ENCODE results near the gene ZFAND2A. TPM values are rescaled to one million over a fixed set of nuclear protein-coding genes. Genes with fewer than 3 reads are reported as not detected.

Gene ZFAND2A
- total RNA-seq, 1 experiment from 2014 or later = 19.1 TPM

DNA sequence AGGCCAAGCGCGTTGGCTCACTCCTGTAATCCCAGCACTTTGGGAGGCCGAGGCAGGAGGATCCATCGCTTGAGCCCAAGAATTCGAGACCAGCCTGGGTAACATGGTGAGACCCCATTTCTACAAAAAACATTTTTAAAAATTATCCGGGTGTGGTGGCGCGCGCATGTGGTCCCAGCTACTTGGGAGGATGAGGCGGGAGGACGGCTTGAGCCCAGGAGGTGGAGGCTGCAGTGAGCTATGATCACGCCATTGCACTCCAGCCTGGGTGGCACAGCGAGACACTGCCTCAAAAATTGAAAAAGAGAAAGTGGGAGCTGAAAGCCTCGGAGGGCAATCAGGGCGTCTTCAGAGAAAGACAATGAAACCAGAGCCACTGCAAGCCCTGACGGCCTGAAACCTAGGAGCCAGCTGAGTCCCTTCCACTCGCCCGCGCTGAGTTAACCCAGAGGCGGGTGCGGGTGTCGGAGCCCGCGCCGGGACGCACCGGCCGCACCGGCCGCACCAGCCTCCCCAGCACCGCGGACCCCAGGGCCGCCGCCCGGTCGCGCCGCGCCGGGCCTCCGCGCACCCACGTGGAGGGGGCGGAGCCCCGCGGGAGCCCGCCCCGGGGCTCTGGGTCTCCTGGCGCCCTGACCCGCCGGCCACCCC lies 22.4 kb downstream of the ZFAND2A start:
- H4K20me1 ChIP-seq (ENCODE audit: insufficient read depth) = no peaks in the 10 kb centered on the region
- H3K9me3 ChIP-seq (ENCODE audit: control insufficient read depth in 1 of 2, insufficient read depth in 1 of 2, low read depth in 1 of 2, low read length in 2 of 2) = no peaks in the 10 kb centered on the region
- H3K79me2 ChIP-seq (ENCODE audit: insufficient read depth, low read length) = peaks cover 27% of the 10 kb centered on the region
- H3K4me3 ChIP-seq (replicated peaks in 1 of 2; ENCODE audit: low read depth in 1 of 2, low read length in 2 of 2) = peak overlapping the region; percentile 75 to 82
- DNase-seq (ENCODE audit: low read depth, low spot score) (no peak), ATAC-seq (peak; percentile 74)
- peak overlapping the region; percentile 86 for H3K9ac ChIP-seq (ENCODE audit: low read length)
- no peaks in the 10 kb centered on the region for H3K36me3 ChIP-seq (ENCODE audit: control insufficient read depth in 1 of 2, insufficient read depth in 2 of 2, low read length in 2 of 2)
- H3K27me3 ChIP-seq (ENCODE audit: insufficient read depth, low read length) = no peaks in the 10 kb centered on the region
- no TSS peak for BruUV-seq (replicated peaks)
- TF ChIP-seq SRF (IDR thresholded peaks at IDR 0.05; ENCODE audit: low read depth) (no peak), ZFX (IDR thresholded peaks at IDR 0.05) (peak; percentile 43; the same call in 1 of the 2 replicates), CTCF (IDR thresholded peaks at IDR 0.05 in 2 of 3, conservative IDR thresholded peaks at IDR 0.05 in 1 of 3; ENCODE audit: borderline replicate concordance in 1 of 3, insufficient read depth in 1 of 3, low read depth in 2 of 3, low read length in 2 of 3) (no peak), POLR2A (IDR thresholded peaks at IDR 0.05; ENCODE audit: borderline replicate concordance, extremely low read depth, insufficient read depth, insufficient read length) (no peak), ZNF274 (IDR thresholded peaks at IDR 0.05; ENCODE audit: low read depth, low read length) (no peak), EGR1 (IDR thresholded peaks at IDR 0.05; ENCODE audit: low read depth) (no peak)
- RAD21 ChIA-PET (ENCODE audit: low non-redundant PET in 1 of 2, low total read pairs in 2 of 2, uncharacterized antibody in 2 of 2, unreplicated experiment in 2 of 2) = interaction anchor here (0.6 to 0.9 kb wide), 2 partner anchors 17 to 114 kb away, joined by 3 to 4 read pairs; no protein-coding TSS in a partner anchor
- H2AFZ ChIP-seq (ENCODE audit: low read depth, low read length, poor library complexity, severe bottlenecking) = no peak overlapping the region
- intact Hi-C loops (cut with micrococcal nuclease) = loop anchor here (5.0 kb wide), 2 partner anchors 50 to 145 kb away; partner anchors contain the start of gene GPER1
- H3K4me1 ChIP-seq (ENCODE audit: control insufficient read depth in 1 of 2, insufficient read depth in 2 of 2, low read length in 2 of 2) = peaks cover 0 to 20% of the 10 kb centered on the region in 2 experiments; a peak in 2 of 4 replicates
- H3K9me2 ChIP-seq (ENCODE audit: insufficient read depth) = no peaks in the 10 kb centered on the region
- H3K4me2 ChIP-seq (ENCODE audit: low read length) = peak overlapping the region; percentile 98
- peak overlapping the region; percentile 78 for H3K27ac ChIP-seq (ENCODE audit: low read depth, low read length)
- POLR2A ChIA-PET = no interaction called here
- CTCF ChIA-PET = interaction anchor here (1.6 to 3.8 kb wide), 3 partner anchors 39 to 145 kb away, joined by 5 to 18 read pairs (median 11); no protein-coding TSS in a partner anchor

All from HCT116 (cell line).